ENCODE measurements around the gene TIE1. TPM values are rescaled to one million over a fixed set of nuclear protein-coding genes. Genes with fewer than 3 reads are reported as not detected.

TIE1 gene
- total RNA-seq, 1 experiment from 2014 or later, result not detected

- DNase-seq (ENCODE audit: low spot score), result no peak
Measured at GRCh38 chr1:43273708-43274107, 27.1 kb upstream of the TIE1 start.

DNA sequence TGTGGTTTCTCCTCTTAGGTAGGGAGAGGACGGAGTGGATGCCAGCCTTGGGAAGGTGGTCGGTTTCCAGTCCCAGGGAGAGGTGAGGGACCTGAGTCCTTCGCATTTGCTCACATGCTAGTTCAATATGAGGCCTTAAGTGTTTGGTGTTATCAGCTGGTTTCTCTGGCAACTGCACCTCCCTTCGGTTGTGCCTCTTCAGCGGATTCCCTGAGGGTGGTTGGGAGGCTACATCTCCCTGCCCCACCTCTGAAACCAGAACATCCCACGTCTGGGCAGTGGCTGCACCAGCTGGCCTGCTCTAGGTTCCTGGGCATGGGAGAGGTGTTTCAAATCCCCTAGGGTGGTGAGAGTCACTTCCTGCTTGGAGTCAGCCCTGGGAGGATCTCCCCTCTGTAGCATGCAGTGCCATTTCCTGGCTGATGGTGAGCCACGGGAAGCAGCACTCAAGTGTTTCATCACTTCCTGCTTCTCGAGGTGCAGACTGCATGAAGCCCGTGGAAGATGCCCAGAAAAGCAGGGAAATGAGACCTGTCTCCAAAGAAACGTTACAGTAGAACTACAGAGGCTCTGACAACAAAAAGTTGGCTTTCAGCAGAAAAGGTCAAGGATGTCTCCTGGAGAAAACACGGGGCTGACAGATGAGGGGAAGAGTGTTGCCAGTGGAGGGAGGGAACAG is 26.5 kb upstream of the TIE1 start:
- DNase-seq (ENCODE audit: low spot score), result peak; percentile 76

DNA sequence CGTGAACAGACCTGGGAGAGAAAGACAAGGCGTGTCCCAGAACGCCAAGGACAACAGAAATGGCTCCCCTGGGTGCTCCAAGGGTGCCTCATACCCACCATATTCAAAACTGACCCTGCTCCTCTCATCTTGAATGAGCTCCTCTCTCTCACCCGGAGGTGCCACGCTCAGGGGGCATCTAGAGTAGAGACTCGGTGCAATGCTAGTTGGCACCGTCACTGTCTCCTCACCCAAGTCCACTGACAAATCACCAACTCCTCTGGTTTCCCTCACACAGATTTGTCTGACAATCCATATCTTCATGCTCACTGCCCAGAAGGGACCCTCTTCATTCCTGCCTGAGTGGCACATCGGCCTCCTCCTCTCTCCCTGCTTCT is 26.0 kb upstream of the TIE1 start:
- DNase-seq (ENCODE audit: low spot score), result no peak

- DNase-seq (ENCODE audit: low spot score), result no peak
Measured at GRCh38 chr1:43275826-43276620, 24.8 kb upstream of the TIE1 start.

GRCh38 chr1:43276673-43277072 is 24.1 kb upstream of the TIE1 start:
- DNase-seq (ENCODE audit: low spot score), result no peak

GRCh38 chr1:43277116-43277876 is 23.5 kb upstream of the TIE1 start:
- no peak for DNase-seq (ENCODE audit: low spot score)

GRCh38 chr1:43279161-43279560 is 21.6 kb upstream of the TIE1 start:
- no peak for DNase-seq (ENCODE audit: low spot score)

DNA sequence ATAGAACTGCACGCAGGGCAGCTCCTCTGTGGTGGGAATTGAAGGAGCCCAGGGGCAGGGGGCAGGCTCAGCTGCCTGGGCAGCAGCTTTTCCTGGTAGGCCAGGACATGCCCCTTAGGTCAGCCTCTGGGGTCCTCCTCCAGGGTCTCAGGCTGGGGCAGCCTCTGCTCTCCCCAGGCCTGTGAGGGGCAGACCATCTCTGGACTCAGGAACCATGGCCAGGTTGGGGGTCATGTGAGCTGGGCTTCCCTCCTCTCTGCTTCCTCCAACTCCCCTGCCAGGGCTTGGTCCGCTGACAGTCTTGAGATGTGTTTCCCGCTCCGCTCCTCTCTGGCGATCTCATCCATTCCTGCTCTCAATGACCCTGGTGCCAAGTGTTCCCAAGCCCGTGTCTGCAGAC is 21.1 kb upstream of the TIE1 start:
- no peak for DNase-seq (ENCODE audit: low spot score)

DNA sequence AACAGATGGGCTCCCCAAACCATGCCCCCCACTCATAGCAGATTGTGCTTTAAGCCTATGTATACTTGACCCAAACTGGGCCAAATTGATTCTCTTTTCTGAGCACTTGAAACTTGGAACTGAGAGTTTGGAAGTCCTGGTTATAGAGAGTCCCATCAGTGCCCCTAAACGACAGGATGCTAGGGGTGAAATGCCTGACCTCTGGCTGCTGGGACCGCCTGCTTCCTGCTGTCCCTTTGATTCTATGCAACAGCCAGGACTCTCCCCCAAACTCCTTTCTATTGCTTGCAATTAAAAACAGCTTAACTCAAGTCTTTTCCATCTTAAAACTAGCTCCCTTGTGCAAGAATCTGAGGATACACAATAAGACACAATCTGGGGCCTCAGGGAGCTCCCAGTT is 20.1 kb upstream of the TIE1 start:
- DNase-seq (ENCODE audit: low spot score), result no peak

- DNase-seq (ENCODE audit: low spot score), result no peak
Measured at GRCh38 chr1:43282220-43283195, 18.3 kb upstream of the TIE1 start.

GRCh38 chr1:43284065-43284464 is 16.7 kb upstream of the TIE1 start:
- DNase-seq (ENCODE audit: low spot score), result no peak

DNA sequence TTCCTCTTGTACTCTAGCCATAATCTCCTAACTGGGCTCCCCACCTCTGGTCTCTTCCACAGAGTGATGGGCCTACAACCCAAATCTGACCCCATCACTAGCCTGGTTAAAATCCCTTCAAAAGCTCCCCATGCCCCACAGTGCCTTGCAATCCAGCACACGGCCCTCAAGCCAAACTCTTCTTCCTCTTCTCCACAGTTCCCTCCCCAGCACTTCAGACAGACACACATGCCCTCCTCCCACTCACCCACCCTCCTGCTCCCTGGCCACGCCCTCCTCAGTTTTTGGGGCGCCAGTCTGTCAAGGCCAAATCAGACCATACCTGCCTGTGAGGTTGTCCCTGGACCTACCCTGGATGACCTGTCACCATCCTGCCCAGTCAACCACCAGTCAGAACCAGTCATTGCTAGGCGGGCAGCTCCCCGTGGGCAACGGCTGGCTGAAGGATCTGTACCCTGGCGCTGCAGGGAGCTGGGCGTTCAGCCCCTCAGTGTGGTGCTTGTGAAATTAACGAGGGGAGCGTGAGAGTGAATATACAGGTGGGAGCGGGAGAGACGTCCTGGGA is 16.2 kb upstream of the TIE1 start:
- peak; percentile 33 for DNase-seq (ENCODE audit: low spot score)

DNA sequence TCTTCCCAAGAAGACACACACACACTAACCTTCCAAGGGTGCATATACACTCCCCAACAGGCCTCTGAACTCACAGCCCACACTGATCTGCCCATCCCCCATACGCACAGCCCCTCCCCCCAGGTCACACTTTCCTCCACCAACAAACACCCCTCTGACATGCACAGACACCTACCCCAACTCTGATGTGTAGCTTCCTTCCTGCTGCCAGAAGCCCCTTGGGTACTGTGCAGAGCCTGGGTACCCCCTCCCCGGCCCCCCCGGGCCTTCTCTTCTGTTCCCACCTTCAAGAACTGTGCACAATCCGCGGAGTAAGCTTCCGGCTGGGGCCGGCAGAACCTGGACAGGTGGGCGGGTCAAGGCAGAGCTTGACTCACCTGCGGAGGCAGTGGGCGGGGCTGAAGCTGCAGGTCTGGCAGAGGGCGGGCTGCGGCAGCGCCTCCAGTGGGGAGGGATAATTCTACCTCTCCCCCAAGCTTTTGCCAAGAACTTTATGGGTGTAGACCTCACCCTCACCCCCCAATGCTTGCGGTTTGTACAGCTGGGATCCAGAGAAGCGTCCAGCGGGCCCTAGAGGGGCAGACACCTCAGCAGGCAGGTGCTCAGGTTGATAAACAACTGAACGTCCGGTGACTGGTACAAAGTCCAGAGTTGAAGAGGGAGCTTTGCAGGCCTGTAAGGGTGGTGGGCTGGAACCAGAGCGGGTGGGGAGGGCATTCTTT is 15.4 kb upstream of the TIE1 start, which contains the start of gene C1orf210:
Gene C1orf210 (minus strand): TSS at position 313 of the 722 bp plus-strand sequence. CDS start 2,311 bp downstream, outside the sequence.
- peak; percentile 96 for DNase-seq (ENCODE audit: low spot score)

DNA sequence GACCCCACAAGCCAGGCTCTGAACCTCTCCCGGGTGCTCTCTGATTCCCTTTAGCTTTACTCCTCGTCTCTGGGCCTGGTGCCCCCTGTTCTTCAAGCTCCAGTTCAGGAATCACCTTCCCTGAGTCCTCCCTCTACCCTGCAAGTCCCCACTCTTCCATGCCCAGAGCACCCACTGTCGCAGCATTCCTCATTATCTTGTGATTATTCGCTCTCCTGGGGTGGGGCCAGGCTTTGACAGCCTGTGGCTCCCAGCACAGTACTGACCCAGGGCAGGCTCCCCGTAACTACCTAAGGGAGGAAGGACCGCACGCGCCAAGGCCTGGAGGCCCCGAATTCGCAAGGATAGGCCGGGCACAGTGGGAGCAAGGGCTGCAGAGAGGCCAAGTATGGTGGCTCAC is 14.7 kb upstream of the TIE1 start:
- no peak for DNase-seq (ENCODE audit: low spot score)

DNA sequence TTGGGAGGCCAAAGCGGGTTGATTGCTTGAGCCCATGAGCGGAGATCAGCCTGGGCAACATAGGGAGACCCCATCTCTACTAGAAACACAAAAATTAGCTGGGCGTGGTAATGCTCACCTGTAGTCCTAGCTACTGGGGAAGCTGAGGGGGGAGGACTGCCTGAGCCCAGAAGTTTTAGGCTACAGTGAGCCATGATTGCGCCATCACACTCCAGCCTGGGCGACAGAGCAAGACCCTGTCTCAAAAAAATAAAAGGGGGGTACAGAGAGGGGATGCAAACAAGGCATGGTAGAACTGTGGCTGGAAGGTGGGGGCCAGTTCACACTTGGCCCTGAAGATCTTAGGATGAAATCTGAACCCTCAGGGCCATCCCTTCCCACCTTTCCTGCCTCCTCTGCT is 14.2 kb upstream of the TIE1 start:
- DNase-seq (ENCODE audit: low spot score), result no peak

GRCh38 chr1:43288058-43288784 is 12.6 kb upstream of the TIE1 start:
- DNase-seq (ENCODE audit: low spot score), result no peak

GRCh38 chr1:43288785-43289706 is 11.7 kb upstream of the TIE1 start:
- DNase-seq (ENCODE audit: low spot score), result no peak

GRCh38 chr1:43292216-43292615 is 8.6 kb upstream of the TIE1 start:
- no peak for DNase-seq (ENCODE audit: low spot score)

Measured in HT-29 (cell line).